Measurements from ENCODE around the gene USP2.

Gene USP2

DNA sequence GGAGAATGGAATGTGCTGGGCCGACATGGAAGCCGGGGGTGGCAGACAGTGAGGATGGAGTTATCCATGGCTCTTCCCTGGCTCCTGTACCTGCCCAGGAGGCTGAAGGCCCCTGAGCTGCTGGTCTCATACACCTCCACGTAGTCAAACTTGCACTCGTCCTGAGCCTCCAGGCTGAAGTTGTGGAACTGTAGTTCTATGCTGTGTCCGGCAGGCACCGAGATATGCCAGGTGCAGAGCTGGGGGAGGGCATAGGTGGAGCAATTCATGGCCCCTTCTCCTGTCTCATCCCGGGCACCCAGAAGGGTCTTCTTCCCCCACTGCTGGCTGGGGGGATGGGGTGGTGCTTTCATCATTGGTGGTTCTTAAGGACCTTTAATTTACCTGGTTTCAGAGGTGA lies 37.8 kb downstream of the USP2 start:
- Histone ChIP-seq H2AFZ (ENCODE audit: low read length) (no peak overlapping the region), H3K9me3 (replicated peaks; ENCODE audit: insufficient read depth, low read length) (no peaks in the 10 kb centered on the region), H4K20me1 (ENCODE audit: insufficient read depth, low read length) (no peaks in the 10 kb centered on the region), H3K9me2 (replicated peaks; ENCODE audit: insufficient read depth, low read length) (no peaks in the 10 kb centered on the region), H3K4me2 (ENCODE audit: low read depth, low read length) (no peak overlapping the region), H3K27me3 (replicated peaks; ENCODE audit: insufficient read depth, low read length) (peaks cover 86% of the 10 kb centered on the region), H3K79me2 (ENCODE audit: low read length) (no peaks in the 10 kb centered on the region), H3K4me1 (ENCODE audit: low read length) (0 out of 2 replicates have a peak, but pooled peaks cover 5% of the 10 kb centered on the region), H3K9ac (ENCODE audit: low read length) (no peak overlapping the region), H3F3A (ENCODE audit: insufficient read depth, low read length) (no peaks in the 10 kb centered on the region), H3K4me3 (ENCODE audit: low read length) (no peak overlapping the region), H3K36me3 (replicated peaks; ENCODE audit: insufficient read depth, low read length) (no peaks in the 10 kb centered on the region), H3K27ac (ENCODE audit: low read length) (no peak overlapping the region)
- TF ChIP-seq EZH2phosphoT487 (IDR thresholded peaks at IDR 0.05; ENCODE audit: low read length) (no peak), EZH2 (optimal IDR thresholded peaks at IDR 0.05; ENCODE audit: low read depth, low read length) (no peak)
- TF ChIP-seq, protein P1, sequence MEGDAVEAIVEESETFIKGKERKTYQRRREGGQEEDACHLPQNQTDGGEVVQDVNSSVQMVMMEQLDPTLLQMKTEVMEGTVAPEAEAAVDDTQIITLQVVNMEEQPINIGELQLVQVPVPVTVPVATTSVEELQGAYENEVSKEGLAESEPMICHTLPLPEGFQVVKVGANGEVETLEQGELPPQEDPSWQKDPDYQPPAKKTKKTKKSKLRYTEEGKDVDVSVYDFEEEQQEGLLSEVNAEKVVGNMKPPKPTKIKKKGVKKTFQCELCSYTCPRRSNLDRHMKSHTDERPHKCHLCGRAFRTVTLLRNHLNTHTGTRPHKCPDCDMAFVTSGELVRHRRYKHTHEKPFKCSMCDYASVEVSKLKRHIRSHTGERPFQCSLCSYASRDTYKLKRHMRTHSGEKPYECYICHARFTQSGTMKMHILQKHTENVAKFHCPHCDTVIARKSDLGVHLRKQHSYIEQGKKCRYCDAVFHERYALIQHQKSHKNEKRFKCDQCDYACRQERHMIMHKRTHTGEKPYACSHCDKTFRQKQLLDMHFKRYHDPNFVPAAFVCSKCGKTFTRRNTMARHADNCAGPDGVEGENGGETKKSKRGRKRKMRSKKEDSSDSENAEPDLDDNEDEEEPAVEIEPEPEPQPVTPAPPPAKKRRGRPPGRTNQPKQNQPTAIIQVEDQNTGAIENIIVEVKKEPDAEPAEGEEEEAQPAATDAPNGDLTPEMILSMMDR (IDR thresholded peaks at IDR 0.05; ENCODE audit: low read length), result no peak
- DNase-seq, result no peak

DNA sequence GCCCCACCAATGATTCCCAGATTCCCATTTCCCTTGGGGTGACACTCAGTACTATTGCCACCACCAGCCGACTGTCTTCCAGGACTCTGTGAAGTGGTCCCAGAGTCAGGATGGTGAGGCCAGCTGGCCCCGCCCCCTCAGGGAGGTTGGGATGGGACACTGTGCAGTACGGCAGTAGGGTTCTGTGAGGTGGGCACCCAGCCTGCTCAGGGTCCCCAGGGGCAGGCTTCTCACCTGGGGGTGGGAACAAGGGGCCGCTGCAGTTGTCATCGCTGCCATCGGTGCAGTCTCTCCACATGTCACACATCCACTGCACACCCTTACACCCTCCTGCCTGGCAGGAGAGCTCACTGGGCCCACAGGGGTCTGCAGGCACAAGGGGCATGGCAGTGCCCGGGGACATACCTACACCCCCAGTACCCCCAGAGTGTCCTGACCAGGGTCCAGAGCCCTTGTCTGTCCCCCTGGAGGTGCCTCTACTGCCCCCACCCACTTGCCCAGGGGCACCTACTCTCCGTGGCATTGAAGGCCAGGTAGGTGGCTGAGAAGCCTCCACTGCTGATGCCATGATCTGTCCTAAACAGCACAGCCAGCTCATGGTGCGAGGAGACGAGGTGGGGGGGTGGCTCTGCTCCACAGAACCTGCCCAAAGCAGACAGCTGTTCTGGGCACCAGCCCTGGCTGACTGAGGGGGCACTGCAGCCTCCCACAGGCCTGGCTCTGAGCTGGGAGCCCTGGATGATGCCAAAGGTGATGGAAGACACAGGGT lies 38.9 kb downstream of the USP2 start:
- Histone ChIP-seq H3K4me2 (ENCODE audit: low read depth, low read length) (no peak overlapping the region), H3K27me3 (replicated peaks; ENCODE audit: insufficient read depth, low read length) (peaks cover 75% of the 10 kb centered on the region)
- TF ChIP-seq EZH2phosphoT487 (IDR thresholded peaks at IDR 0.05; ENCODE audit: low read length), result no peak
- TF ChIP-seq, protein P1 (IDR thresholded peaks at IDR 0.05; ENCODE audit: low read length), result no peak
- no peak for TF ChIP-seq EZH2 (optimal IDR thresholded peaks at IDR 0.05; ENCODE audit: low read depth, low read length)

DNA sequence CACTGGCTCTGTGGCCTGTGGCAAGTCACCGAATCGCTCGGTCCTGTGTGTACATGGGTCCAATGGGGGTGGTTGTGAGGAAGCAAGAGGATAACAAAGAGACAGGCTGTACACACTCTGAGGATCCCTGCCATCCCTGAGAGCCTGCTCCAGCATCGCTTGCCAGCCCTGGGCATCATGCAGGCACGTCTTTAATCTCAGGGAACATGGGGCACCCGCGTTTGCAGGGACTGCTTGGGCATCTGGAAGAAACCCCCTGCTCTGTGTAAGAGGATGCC lies 39.5 kb downstream of the USP2 start:
- H3F3A ChIP-seq (ENCODE audit: insufficient read depth, low read length), result no peaks in the 10 kb centered on the region
- no peak overlapping the region for H3K4me2 ChIP-seq (ENCODE audit: low read depth, low read length)
- peaks cover 69% of the 10 kb centered on the region for H3K27me3 ChIP-seq (replicated peaks; ENCODE audit: insufficient read depth, low read length)
- 0 out of 2 replicates have a peak, but pooled peaks cover 5% of the 10 kb centered on the region for H3K4me1 ChIP-seq (ENCODE audit: low read length)
- no peak for DNase-seq
- no peak overlapping the region for H2AFZ ChIP-seq (ENCODE audit: low read length)
- no peaks in the 10 kb centered on the region for H3K9me3 ChIP-seq (replicated peaks; ENCODE audit: insufficient read depth, low read length)
- no peaks in the 10 kb centered on the region for H4K20me1 ChIP-seq (ENCODE audit: insufficient read depth, low read length)
- H3K36me3 ChIP-seq (replicated peaks; ENCODE audit: insufficient read depth, low read length), result no peaks in the 10 kb centered on the region
- no peak overlapping the region for H3K4me3 ChIP-seq (ENCODE audit: low read length)
- H3K9me2 ChIP-seq (replicated peaks; ENCODE audit: insufficient read depth, low read length), result no peaks in the 10 kb centered on the region
- TF ChIP-seq, protein P1 (IDR thresholded peaks at IDR 0.05; ENCODE audit: low read length), result no peak
- TF ChIP-seq EZH2phosphoT487 (IDR thresholded peaks at IDR 0.05; ENCODE audit: low read length) (no peak), EZH2 (optimal IDR thresholded peaks at IDR 0.05; ENCODE audit: low read depth, low read length) (no peak)
- no peak overlapping the region for H3K9ac ChIP-seq (ENCODE audit: low read length)
- H3K79me2 ChIP-seq (ENCODE audit: low read length), result no peaks in the 10 kb centered on the region
- H3K27ac ChIP-seq (ENCODE audit: low read length), result no peak overlapping the region

More for the DNA sequence above, 38.9 kb downstream of the USP2 start:
- Histone ChIP-seq H4K20me1 (ENCODE audit: insufficient read depth, low read length) (no peaks in the 10 kb centered on the region), H2AFZ (ENCODE audit: low read length) (no peak overlapping the region), H3K79me2 (ENCODE audit: low read length) (no peaks in the 10 kb centered on the region), H3K27ac (ENCODE audit: low read length) (no peak overlapping the region), H3F3A (ENCODE audit: insufficient read depth, low read length) (no peaks in the 10 kb centered on the region), H3K9me2 (replicated peaks; ENCODE audit: insufficient read depth, low read length) (no peaks in the 10 kb centered on the region), H3K9ac (ENCODE audit: low read length) (no peak overlapping the region), H3K36me3 (replicated peaks; ENCODE audit: insufficient read depth, low read length) (no peaks in the 10 kb centered on the region), H3K4me1 (ENCODE audit: low read length) (0 out of 2 replicates have a peak, but pooled peaks cover 5% of the 10 kb centered on the region), H3K9me3 (replicated peaks; ENCODE audit: insufficient read depth, low read length) (no peaks in the 10 kb centered on the region), H3K4me3 (ENCODE audit: low read length) (no peak overlapping the region)
- DNase-seq, result no peak
